Non-pigmented ciliary epithelial cell (primary cell): ENCODE results near the gene SYVN1.

ENCODE experiments used
- DNase-seq: peaks from one replicate; pipeline ENCODE4 v3.0.0-alpha.2; 2010; ENCODE audit warnings: low read depth

The SYVN1 gene

GRCh38 chr11:65087827-65088226 lies 46.5 kb downstream of the SYVN1 start:
- no peak for DNase-seq

- DNase-seq = no peak
These were observed 47.1 kb downstream of the SYVN1 start for GRCh38 chr11:65087216-65087615.

DNA sequence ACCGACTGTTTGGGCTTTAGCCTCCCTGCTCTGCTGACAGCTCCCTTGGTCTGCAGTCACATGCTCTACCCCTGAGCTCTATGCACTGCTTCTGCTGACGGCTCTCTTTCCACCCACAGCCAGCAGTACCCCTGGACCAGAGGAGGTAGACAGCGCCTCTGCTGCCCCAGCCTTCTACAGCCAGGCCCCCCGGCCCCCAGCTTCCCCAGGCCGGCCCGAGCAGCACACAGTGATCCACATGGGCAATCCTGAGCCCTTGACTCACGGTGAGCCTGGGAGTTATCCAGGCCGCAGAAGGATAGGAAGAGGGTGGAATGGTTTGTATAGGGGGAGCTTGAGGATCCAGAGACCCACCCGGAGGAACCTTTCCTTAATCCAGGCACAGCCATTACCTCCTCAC lies 47.5 kb downstream of the SYVN1 start:
- no peak for DNase-seq

DNA sequence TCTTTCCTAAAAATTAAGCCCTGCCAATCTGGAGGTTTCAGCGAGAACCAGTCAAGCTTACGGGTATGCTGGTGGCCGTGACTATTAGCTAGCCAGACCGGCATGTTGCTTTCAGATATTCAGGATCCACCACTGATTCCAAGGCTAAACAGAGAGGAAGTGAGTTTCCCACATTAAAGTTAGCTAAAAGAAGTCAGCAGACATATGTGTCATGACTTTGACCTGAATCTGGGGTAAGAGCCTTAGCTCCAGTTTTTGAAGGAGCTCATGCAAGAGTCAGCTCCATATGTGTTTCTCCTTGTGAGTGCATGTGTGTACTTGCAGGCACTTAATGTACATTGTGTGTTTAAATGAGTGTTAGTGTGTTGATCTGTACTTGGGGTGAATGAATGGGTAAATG lies 48.9 kb downstream of the SYVN1 start:
- DNase-seq = no peak

GRCh38 chr11:65084598-65085375 lies 49.5 kb downstream of the SYVN1 start:
- DNase-seq = no peak

GRCh38 chr11:65083834-65084597 lies 50.3 kb downstream of the SYVN1 start, which contains the start of the genes CDCA5 and ZFPL1:
Gene CDCA5 (minus strand): TSS chr11:65084040. CDS start chr11:65083978, 62 bp downstream.
Gene ZFPL1 (plus strand): TSS chr11:65084222. CDS start chr11:65084699, 477 bp downstream.
- DNase-seq = peak; percentile 75

DNA sequence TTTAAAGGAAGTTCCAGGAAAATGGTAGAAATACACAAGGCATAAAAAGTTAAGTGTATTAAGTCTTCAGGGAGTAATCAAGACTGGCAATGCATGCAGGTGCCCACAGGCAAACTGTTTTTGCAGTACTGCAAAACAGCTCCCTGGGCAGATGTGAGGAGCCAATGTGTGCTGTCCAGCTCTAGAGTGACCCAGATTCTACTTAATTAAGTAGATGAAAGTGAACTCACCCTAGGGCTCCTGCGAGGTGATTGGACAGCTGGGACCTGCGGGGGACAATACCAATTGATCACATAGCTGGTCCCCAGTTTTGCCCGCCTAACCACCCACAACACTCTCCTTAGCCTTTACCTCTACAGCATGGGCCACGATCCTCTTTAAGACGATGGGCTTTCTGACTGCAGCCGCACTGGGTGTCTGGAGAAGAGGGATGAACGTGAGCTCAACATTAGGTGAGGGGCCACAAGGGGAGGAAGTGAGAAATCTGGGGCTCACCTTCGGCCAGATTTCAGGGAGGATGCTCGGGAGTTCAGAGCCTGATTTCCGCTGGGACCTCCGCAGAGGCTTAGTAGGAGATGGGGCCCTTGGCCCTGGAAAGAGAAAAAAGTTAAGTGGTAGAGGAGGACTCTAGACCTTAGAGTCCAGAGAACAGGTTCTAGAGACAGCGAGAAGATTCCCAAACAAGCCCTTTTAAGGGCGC lies 51.0 kb downstream of the SYVN1 start:
- no peak for DNase-seq

- DNase-seq = no peak
These were observed 55.5 kb downstream of the SYVN1 start for GRCh38 chr11:65078786-65079342.

- DNase-seq = no peak
These were observed 56.2 kb downstream of the SYVN1 start for GRCh38 chr11:65078151-65078550.

- no peak for DNase-seq
These were observed 56.9 kb downstream of the SYVN1 start for GRCh38 chr11:65077451-65077850.
